Parathyroid adenoma (tissue), 2 donors: Measurements from ENCODE around the gene PGF.
A peak's percentile ranks its signal among the peaks of the same experiment; 100 is the strongest.

Experiments used
- H2AFZ ChIP-seq: fragments of 300-600 bp; sonication (generic); one replicate; pipeline ENCODE4 v1.7.0; 2017; ENCODE audit warnings: antibody characterized with exemption, mild to moderate bottlenecking
- H3K27ac ChIP-seq: fragments of 300-600 bp; sonication (generic); one replicate; pipeline ENCODE4 v1.7.0; 2017
- H3K27me3 ChIP-seq: fragments of 300-600 bp; sonication (generic); one replicate; pipeline ENCODE4 v1.7.0; 2017; ENCODE audit warnings: low read length; ENCODE audit not compliant: control insufficient read depth, insufficient read depth
- H3K36me3 ChIP-seq: fragments of 300-600 bp; sonication (generic); one replicate; pipeline ENCODE4 v1.7.0; 2017; ENCODE audit warnings: low read length; ENCODE audit not compliant: control insufficient read depth, insufficient read depth
- H3K4me1 ChIP-seq: fragments of 300-600 bp; sonication (generic); one replicate; pipeline ENCODE4 v1.7.0; 2017; ENCODE audit warnings: control low read depth
- H3K4me2 ChIP-seq: fragments of 300-600 bp; sonication (generic); one replicate; pipeline ENCODE4 v1.7.0; 2017; ENCODE audit warnings: low read length
- H3K4me3 ChIP-seq: fragments of 300-600 bp; sonication (generic); one replicate; pipeline ENCODE4 v1.7.0; 2017; ENCODE audit warnings: low read depth, low read length
- H3K79me2 ChIP-seq: fragments of 300-600 bp; sonication (generic); one replicate; pipeline ENCODE4 v1.7.0; 2017; ENCODE audit warnings: control low read depth
- H3K9ac ChIP-seq: fragments of 300-600 bp; sonication (generic); one replicate; pipeline ENCODE4 v1.7.0; 2017; ENCODE audit warnings: mild to moderate bottlenecking
- H3K9me3 ChIP-seq: fragments of 300-600 bp; sonication (generic); one replicate; pipeline ENCODE4 v1.7.0; 2017; ENCODE audit warnings: low read length; ENCODE audit not compliant: control insufficient read depth
- TF ChIP-seq, protein P1 (sequence below): fragments of 300-600 bp; sonication (generic); IDR thresholded peaks from one replicate; pipeline ENCODE4 v1.7.0; 2017; ENCODE audit warnings: antibody characterized with exemption, mild to moderate bottlenecking
- donor health status: primary hyperparathyroidism.

PGF gene

DNA sequence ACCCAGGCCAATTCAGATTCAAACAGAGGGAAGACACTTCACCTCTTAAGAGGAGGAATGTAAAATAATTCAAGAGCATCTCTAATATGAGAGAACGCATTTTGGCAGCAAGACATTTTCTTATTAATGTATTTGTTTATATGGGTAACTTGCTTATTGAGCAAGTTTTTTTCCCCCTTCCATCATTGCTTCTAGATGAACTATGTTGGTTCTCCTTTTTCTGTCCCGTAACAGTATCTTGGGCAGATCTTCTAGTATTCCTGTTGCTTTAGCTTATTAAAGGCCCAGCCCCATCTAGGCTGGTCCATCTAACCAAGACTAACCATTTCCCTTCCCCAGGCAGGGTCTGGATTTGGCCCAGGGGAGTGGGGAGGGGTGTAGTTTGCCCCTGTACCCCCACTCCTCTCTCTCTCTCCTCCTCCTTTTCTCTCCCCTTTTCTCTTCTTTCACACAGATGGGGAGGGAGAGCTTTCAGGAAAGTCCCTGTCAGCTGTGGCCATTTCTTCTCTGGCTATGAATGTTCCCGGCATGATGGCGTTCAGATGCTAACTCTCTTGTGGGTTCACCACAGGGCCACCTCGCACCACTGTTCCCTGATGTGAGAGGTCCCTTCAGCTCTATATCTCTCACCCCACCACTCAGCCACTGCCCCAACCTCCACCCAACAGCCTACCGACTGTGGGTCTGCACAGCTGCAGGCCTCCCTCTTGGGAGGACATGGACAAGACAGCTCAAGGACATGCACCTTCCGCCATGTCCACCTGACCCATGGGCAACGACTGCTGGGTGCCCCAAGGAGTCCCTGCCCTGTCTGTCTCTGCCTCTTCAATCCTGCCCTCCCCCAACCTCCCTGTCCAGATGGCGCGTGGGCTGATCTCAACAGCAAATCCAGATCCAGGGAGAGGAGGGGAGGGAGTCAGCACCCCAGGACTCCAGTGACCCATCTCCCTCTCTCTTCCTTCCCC lies 16.6 kb downstream of the PGF start:
- Histone ChIP-seq H3K4me3 (no peak overlapping the region), H3K36me3 (no peaks in the 10 kb centered on the region), H3K4me1 (no peaks in the 10 kb centered on the region), H2AFZ (no peak overlapping the region), H3K9me3 (no peaks in the 10 kb centered on the region), H3K9ac (no peak overlapping the region), H3K4me2 (no peak overlapping the region), H3K79me2 (no peaks in the 10 kb centered on the region), H3K27ac (peak overlapping the region; percentile 15), H3K27me3 (no peaks in the 10 kb centered on the region)
- TF ChIP-seq, protein P1, sequence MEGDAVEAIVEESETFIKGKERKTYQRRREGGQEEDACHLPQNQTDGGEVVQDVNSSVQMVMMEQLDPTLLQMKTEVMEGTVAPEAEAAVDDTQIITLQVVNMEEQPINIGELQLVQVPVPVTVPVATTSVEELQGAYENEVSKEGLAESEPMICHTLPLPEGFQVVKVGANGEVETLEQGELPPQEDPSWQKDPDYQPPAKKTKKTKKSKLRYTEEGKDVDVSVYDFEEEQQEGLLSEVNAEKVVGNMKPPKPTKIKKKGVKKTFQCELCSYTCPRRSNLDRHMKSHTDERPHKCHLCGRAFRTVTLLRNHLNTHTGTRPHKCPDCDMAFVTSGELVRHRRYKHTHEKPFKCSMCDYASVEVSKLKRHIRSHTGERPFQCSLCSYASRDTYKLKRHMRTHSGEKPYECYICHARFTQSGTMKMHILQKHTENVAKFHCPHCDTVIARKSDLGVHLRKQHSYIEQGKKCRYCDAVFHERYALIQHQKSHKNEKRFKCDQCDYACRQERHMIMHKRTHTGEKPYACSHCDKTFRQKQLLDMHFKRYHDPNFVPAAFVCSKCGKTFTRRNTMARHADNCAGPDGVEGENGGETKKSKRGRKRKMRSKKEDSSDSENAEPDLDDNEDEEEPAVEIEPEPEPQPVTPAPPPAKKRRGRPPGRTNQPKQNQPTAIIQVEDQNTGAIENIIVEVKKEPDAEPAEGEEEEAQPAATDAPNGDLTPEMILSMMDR = no peak

DNA sequence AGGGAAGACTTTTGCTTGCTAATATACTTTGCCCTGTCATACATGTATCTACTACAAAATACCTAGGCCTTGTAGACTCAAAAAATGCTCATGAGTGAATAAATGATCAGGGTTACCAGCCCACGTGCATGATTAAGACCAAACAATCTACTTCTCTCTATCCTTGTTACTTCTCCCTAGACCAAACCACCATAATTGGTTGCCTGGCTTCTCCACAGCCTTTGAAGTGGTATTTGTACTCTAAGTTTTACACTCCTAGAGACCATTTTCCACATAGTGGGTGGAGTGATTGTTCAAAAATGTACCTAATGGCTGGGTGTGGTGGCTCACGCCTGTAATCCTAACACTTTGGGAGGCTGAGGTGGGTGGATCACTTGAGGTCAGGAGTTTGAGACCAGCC lies 18.2 kb downstream of the PGF start:
- Histone ChIP-seq H3K4me1 (no peaks in the 10 kb centered on the region), H3K36me3 (no peaks in the 10 kb centered on the region), H3K27ac (no peak overlapping the region), H3K4me3 (no peak overlapping the region), H2AFZ (no peak overlapping the region), H3K9me3 (no peaks in the 10 kb centered on the region), H3K4me2 (no peak overlapping the region), H3K27me3 (no peaks in the 10 kb centered on the region), H3K9ac (no peak overlapping the region), H3K79me2 (no peaks in the 10 kb centered on the region)
- TF ChIP-seq, protein P1 = no peak

DNA sequence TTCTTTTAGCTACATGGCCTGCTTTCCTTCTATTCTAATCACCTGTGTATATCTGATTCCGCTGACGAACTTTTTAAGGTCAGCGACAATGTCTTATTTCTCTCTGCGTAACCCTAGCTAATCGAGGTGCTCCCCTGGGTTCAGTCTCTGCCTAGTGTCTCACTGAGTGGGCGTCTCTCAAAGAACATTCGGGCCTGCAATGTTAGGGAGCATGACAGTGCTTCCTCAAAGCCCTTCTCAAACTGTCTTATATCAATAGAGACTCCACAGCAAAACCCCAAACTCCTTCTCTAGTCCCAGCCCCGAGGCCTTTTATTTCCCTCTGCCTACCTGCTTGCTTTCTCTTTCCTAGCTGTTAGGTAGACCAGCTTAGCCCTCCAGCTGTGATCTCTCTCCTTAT lies 18.7 kb downstream of the PGF start:
- TF ChIP-seq, protein P1 = no peak
- Histone ChIP-seq H3K9me3 (no peaks in the 10 kb centered on the region), H3K27me3 (no peaks in the 10 kb centered on the region), H3K27ac (no peak overlapping the region), H3K9ac (no peak overlapping the region), H3K36me3 (no peaks in the 10 kb centered on the region), H3K79me2 (no peaks in the 10 kb centered on the region), H3K4me3 (no peak overlapping the region), H3K4me1 (no peaks in the 10 kb centered on the region), H3K4me2 (no peak overlapping the region), H2AFZ (no peak overlapping the region)

DNA sequence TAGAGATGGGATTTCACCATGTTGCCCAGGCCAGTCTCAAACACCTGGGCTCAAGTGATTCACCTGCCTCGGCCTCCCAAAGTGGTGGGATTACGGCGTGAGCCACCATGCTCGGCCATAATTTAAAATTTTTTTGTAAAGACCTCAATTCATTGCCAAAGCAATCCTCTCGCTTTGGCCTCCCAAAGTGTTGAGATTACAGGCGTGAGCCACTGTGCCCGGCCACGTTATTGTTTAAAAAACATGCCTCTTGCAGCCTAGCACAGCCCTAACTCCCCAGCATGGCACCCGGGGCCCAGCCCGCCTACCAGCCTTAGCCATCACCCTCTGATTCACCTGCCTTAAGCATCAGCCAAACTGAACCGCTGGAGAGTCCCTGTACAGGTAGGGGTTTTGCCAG lies 19.2 kb downstream of the PGF start:
- Histone ChIP-seq H3K4me3 (no peak overlapping the region), H2AFZ (no peak overlapping the region), H3K9me3 (no peaks in the 10 kb centered on the region), H3K79me2 (no peaks in the 10 kb centered on the region), H3K36me3 (no peaks in the 10 kb centered on the region), H3K9ac (no peak overlapping the region), H3K27ac (no peak overlapping the region), H3K4me2 (no peak overlapping the region), H3K4me1 (no peaks in the 10 kb centered on the region), H3K27me3 (no peaks in the 10 kb centered on the region)
- TF ChIP-seq, protein P1 = no peak

DNA sequence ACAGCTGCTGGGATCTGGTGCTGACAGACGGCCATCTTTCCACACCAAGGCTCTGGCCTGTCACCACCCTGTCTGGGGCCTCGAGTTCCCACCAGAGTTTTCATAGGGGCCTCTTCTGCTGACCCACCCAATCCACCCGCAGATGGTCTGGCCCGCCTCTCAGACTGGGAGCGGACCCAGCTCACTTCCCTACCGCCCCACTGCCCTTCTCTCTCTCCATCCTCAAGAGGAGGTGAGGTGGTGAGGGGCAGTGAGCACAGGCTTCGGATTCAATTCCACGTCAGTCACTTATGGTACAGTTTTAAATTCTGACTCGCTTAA lies 20.1 kb downstream of the PGF start:
- Histone ChIP-seq H3K9ac (no peak overlapping the region), H3K79me2 (no peaks in the 10 kb centered on the region), H3K9me3 (no peaks in the 10 kb centered on the region), H3K36me3 (no peaks in the 10 kb centered on the region), H3K27ac (no peak overlapping the region), H3K4me3 (no peak overlapping the region), H3K4me1 (no peaks in the 10 kb centered on the region), H2AFZ (no peak overlapping the region), H3K4me2 (no peak overlapping the region), H3K27me3 (no peaks in the 10 kb centered on the region)
- TF ChIP-seq, protein P1 = no peak
